Omental fat pad (tissue), 4 donors: ENCODE measurements around the gene RANBP1. TPM values are rescaled to one million over a fixed set of nuclear protein-coding genes. Genes with fewer than 3 reads are reported as not detected.

Experiments used
- ATAC-seq: fragments of 150-250 bp; one replicate; pipeline ENCODE4 v1.9.1; 2016; ENCODE audit warnings: mild to moderate bottlenecking, moderate library complexity; ENCODE audit not compliant: low FRiP score
- DNase-seq: peaks from one replicate; pipeline ENCODE4 v3.0.0-alpha.2; 2019; ENCODE audit warnings: low spot score
- total RNA-seq, 4 donors: library from RNA; depleted of rRNA; stranded (reverse); fragments of >200 nt; gene quantifications; one replicate each; pipeline ENCODE4 v1.1.0, GENCODE V29; 2016
- TF ChIP-seq, protein P1 (sequence below), 3 donors: fragments of 450-650 bp; IDR thresholded peaks; one replicate each; pipeline ENCODE4 v1.5.1; 2016 to 2017; ENCODE audit warnings: antibody characterized with exemption in 3 of 3, mild to moderate bottlenecking in 3 of 3, moderate library complexity in 2 of 3

Gene RANBP1
- total RNA-seq, 4 donors from 2014 or later: 146 to 285 (median 159) TPM

GRCh38 chr22:20127869-20128618, 12.1 kb downstream of the RANBP1 start:
- ATAC-seq (no peak), DNase-seq (no peak)
- TF ChIP-seq, protein P1, sequence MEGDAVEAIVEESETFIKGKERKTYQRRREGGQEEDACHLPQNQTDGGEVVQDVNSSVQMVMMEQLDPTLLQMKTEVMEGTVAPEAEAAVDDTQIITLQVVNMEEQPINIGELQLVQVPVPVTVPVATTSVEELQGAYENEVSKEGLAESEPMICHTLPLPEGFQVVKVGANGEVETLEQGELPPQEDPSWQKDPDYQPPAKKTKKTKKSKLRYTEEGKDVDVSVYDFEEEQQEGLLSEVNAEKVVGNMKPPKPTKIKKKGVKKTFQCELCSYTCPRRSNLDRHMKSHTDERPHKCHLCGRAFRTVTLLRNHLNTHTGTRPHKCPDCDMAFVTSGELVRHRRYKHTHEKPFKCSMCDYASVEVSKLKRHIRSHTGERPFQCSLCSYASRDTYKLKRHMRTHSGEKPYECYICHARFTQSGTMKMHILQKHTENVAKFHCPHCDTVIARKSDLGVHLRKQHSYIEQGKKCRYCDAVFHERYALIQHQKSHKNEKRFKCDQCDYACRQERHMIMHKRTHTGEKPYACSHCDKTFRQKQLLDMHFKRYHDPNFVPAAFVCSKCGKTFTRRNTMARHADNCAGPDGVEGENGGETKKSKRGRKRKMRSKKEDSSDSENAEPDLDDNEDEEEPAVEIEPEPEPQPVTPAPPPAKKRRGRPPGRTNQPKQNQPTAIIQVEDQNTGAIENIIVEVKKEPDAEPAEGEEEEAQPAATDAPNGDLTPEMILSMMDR (IDR thresholded peaks at IDR 0.05): no peak

DNA sequence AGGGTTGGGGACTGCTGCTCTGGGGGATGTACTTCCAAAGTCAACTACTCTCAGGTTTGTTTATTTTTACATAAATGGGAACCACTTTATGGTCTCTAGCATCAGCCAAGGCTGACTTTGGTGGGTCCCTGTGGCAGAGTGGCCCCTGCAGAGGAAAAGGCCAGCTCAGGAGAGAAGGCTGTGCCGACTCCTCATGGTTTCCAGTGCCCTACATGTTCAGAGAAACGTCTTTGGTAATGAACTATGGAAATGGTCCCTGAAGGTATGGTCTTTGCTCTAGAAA, 12.7 kb downstream of the RANBP1 start:
- ATAC-seq: no peak
- TF ChIP-seq, protein P1 (IDR thresholded peaks at IDR 0.05): no peak
- DNase-seq: no peak

DNA sequence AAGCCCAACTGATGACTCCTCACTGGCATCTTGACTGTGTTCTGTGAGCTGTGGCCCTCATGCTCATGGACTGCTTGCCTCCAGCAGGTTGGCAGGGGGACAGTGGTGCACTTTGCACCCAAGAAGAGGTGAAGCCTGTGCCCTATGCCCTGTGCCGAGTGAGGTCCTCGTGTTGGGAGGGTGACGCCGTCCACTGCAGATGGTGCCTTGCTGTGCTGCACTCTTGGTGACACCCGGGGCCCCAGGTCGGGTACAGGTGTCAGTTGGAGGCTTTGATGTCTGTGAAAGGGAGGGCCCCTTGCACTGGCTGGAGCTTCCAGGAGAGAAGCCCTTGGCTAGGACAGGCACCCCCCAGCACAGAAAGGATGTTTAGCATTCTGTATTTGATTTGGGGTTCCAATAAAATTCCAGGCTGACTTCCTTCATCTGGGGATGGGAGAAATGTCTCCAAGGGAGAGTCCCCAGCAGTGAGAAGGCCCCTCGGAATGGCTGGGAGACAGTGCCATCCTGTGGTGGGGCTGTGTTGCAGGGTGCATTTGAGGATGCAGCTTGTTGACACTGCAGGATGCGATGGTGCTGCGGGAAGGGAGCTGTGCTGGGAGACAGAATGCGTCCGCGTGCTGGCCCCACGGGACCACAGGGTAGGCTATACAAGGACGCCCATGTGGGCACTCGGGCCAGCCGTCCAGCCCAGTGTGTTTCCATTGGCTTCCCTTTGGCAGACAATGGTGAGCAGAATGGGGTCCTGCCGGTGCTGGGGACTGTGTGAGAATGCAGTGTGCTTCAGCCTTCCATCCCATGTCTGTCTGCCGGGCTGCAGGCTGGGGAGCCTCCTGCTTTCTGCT, 13.2 kb downstream of the RANBP1 start:
- DNase-seq (no peak), ATAC-seq (no peak)
- TF ChIP-seq, protein P1 (IDR thresholded peaks at IDR 0.05): no peak

- TF ChIP-seq, protein P1 (IDR thresholded peaks at IDR 0.05): no peak
- DNase-seq (no peak), ATAC-seq (no peak)
Observed at GRCh38 chr22:20129747-20130014, 13.8 kb downstream of the RANBP1 start.

DNA sequence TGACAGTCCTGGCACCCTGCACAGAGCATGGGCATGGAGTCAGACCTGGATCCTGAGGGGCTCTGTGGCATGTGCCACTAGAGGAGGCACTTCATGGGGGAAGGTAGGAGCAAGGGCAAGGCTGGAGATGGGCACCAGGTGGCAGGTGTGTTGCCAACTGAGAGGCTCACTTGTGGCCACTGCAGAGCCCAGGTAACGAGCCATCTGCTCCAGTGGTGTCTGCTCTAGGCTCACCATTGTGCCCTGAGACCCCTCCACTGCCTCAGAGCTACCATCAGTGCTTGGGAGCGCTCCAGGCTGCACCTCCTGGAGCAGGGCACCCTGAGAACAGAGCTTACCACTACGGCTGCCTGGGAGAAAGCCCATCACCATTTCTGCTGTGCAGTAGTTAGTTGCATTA, 14.4 kb downstream of the RANBP1 start:
- TF ChIP-seq, protein P1 (IDR thresholded peaks at IDR 0.05): no peak
- ATAC-seq (no peak), DNase-seq (no peak)

- DNase-seq (peak; percentile 67), ATAC-seq (peak; percentile 82)
- TF ChIP-seq, protein P1 (IDR thresholded peaks at IDR 0.05): no peak
Observed at GRCh38 chr22:20130731-20131596, 15.1 kb downstream of the RANBP1 start.
